ENCODE results near the gene VWA8.

DNA sequence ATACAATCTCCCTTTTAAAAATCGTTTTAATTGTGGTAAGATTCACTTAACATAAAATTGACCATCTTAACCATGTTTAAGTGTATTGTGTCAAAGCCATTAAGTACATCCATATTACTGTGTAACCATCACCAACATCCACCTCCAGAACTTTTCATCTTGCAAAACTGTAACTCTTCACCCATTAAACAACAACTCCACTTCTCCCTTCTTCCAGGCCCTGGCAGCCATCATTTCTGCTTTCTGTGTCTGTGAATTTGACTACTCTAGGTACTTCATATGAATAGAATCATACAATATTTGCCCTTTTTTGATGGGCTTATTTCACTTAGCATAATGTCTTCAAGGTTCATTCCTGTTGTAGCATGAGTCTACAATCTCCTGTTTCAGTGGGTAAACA lies 36.5 kb upstream of the VWA8 start:
- TF ChIP-seq, protein P1, sequence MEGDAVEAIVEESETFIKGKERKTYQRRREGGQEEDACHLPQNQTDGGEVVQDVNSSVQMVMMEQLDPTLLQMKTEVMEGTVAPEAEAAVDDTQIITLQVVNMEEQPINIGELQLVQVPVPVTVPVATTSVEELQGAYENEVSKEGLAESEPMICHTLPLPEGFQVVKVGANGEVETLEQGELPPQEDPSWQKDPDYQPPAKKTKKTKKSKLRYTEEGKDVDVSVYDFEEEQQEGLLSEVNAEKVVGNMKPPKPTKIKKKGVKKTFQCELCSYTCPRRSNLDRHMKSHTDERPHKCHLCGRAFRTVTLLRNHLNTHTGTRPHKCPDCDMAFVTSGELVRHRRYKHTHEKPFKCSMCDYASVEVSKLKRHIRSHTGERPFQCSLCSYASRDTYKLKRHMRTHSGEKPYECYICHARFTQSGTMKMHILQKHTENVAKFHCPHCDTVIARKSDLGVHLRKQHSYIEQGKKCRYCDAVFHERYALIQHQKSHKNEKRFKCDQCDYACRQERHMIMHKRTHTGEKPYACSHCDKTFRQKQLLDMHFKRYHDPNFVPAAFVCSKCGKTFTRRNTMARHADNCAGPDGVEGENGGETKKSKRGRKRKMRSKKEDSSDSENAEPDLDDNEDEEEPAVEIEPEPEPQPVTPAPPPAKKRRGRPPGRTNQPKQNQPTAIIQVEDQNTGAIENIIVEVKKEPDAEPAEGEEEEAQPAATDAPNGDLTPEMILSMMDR (conservative IDR thresholded peaks at IDR 0.05), result no peak
- no peak for TF ChIP-seq ZFX (IDR thresholded peaks at IDR 0.05)

Measured in C4-2B (cell line).